HFF-Myc (cell line): ENCODE measurements around the gene EEF2KMT.
A peak's percentile ranks its signal among the peaks of the same experiment; 100 is the strongest.
"Not testable (repeated sequence)": the region's sequence is repeated elsewhere in the genome, so short reads cannot be mapped to it uniquely, and the experiment has no call there.

ENCODE experiments used
- DNase-seq: peaks from one replicate; pipeline ENCODE4 v3.0.0-alpha.2; 2011; ENCODE audit warnings: low read depth; ENCODE audit errors: extremely low read depth
- H3K4me3 ChIP-seq: replicated peaks from 2 replicates; pipeline ENCODE4 v1.5.1; 2011; ENCODE audit warnings: low read depth, mild to moderate bottlenecking, control low read depth, low read length
- TF ChIP-seq, protein P1 (sequence below): IDR thresholded peaks from 2 replicates; pipeline ENCODE4 v1.5.1; 2012; ENCODE audit warnings: mild to moderate bottlenecking, low read depth, low read length, control low read depth; ENCODE audit errors: missing control alignments

The EEF2KMT gene

DNA sequence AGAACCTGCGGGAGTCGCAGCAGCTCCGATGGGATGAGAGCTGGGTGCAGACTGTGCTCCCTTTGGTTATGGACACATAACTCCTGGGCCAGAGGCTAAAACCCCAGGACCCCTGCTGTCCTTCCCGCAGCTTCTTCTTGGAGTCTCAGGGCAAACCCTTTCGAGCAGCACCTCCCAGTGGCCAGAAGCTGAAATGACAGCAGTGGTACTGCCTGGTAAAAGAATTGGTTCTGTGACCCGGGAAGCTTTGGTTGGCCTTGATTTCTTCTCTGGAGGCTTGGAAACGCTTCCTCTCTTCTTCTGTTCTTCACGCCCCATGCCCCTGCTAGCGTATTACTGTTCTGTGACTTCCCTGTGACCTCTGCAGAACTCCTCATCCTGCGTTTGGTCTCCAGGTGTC is 12.8 kb downstream of the EEF2KMT start:
- DNase-seq, H3K4me3 ChIP-seq: not testable (repeated sequence)
- TF ChIP-seq, protein P1, sequence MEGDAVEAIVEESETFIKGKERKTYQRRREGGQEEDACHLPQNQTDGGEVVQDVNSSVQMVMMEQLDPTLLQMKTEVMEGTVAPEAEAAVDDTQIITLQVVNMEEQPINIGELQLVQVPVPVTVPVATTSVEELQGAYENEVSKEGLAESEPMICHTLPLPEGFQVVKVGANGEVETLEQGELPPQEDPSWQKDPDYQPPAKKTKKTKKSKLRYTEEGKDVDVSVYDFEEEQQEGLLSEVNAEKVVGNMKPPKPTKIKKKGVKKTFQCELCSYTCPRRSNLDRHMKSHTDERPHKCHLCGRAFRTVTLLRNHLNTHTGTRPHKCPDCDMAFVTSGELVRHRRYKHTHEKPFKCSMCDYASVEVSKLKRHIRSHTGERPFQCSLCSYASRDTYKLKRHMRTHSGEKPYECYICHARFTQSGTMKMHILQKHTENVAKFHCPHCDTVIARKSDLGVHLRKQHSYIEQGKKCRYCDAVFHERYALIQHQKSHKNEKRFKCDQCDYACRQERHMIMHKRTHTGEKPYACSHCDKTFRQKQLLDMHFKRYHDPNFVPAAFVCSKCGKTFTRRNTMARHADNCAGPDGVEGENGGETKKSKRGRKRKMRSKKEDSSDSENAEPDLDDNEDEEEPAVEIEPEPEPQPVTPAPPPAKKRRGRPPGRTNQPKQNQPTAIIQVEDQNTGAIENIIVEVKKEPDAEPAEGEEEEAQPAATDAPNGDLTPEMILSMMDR: peak; percentile 67

DNA sequence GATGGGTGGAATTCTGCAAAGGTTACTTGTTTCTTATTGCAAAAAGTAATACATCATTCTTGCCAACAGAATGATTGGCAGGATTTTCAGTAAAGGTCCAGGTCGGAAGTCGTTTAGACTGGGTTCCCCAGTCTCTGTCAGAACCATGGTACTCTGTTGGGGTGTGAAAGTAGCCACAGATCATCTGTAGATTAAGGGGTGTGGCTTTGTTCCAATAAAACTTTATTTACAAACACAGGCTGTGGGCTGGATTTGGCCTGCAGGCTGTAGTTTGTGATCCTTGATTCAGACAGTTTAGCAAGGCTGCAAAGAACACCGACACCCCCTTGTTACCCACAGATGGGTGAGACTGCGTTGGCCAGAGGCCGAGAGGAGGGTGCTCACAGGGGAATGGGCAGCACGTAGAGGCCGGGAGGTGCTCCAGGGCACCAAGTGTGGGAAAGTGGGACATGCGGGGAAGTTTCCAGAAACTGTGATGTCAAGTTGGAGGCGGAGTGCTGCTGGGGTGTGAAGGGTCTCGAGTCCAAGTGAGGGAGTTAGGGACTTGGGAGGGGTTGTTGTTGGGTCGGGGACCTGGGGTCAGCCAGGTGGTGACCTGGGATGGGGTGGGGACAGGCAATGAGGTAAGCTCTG is 13.4 kb downstream of the EEF2KMT start:
- not testable (repeated sequence) for DNase-seq, H3K4me3 ChIP-seq

DNA sequence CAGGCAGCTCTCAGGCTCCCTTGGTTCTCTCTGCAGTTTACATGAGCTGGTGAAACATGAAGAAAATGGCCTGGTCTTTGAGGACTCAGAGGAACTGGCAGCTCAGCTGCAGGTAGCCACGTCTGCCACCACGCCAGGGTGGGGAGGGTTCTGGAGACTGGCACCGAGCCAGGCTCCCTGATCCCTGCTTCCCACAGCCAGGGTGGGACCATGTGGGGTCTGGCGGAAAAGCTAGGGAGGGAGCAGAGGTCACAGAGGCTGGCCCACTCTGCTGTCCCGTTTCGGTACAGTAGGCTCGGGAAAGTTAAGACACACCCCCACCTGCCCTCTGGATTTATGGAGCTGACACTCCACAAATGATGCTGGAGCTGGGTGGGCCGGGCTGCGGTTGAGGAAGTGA is 13.9 kb downstream of the EEF2KMT start:
- DNase-seq, H3K4me3 ChIP-seq: not testable (repeated sequence)

DNA sequence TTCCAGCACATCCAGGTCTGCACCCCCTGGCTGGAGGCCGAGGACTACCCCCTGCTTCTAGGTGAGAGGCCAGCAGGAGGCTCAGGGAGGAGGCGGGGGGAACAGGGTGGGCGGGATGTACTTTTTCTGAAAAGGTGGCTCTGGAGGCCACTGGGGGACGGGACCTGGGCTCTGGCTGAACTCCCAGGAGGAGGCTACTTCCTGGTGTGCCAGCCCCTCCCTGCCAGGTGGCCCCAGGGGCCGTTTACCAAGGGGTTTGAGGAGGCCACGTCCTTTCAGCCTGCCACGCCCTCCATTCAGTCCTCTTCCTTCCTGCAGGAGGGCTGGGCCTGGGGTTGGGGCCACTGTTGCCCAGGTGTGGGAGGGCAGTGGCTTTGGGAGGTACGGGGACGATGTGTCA is 16.6 kb downstream of the EEF2KMT start:
- DNase-seq: not testable (repeated sequence)

DNA sequence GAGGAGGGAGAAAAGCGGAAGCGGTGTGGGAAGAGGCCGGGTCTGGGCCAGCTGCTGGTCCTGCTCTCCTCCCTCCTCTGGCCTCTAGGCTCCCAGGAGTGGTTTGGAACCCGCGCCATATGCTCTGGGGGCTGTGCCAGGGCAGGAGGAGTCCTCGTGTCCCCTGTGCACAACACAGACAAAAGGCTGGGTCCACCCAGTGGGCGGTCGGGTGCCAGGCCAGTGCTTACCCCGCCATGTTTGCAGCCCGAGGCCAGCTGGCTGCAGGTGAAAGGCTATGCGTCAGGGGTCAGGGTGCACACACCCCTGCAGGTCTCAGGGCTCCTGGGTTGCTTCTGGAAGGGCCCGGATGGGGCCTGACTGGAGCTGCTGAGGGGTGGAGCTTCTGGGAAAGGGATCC is 17.1 kb downstream of the EEF2KMT start:
- not testable (repeated sequence) for DNase-seq, H3K4me3 ChIP-seq

More for the DNA sequence above, 16.6 kb downstream of the EEF2KMT start:
- H3K4me3 ChIP-seq: not testable (repeated sequence)

DNA sequence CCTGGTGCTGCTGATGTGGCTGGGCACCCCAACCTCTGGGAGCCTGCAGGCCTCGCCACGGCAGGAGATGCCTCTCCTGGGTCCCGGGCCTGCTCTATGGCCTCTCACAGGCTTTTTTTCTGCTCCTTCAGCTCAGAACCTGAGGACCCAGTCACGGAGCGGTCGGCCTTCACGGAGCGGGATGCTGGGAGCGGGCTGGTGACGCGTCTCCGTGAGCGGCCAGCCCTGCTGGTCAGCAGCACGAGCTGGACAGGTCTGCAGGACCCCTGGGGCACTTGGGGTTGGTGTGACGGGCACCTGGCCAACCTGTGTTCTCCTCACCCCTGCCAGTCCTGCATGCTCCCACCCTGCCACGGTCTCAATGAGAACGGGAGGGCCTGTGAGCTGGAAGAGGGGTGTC is 19.0 kb downstream of the EEF2KMT start:
- no peak overlapping the region for H3K4me3 ChIP-seq
- no peak for DNase-seq
- TF ChIP-seq, protein P1: no peak

DNA sequence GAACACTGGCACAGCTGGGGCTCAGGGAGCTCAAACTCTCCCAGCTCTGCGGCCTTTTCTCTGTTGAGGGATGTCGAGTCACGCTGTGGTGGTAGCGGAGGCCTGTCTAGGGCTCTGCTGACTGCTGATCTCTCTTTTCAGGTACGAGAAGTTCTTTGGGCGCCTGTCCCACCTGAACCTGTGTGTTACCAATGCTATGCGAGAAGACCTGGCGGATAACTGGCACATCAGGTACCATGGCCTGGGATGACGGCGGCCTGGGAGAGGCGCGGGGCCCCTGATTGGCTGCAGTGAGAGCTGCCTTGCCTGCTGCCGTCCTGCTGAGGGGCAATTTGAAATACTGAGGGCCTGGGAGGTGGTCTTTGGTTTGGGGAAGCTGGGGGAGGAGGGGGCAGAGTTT is 20.3 kb downstream of the EEF2KMT start:
- TF ChIP-seq, protein P1: no peak
- H3K4me3 ChIP-seq: no peak overlapping the region
- no peak for DNase-seq

DNA sequence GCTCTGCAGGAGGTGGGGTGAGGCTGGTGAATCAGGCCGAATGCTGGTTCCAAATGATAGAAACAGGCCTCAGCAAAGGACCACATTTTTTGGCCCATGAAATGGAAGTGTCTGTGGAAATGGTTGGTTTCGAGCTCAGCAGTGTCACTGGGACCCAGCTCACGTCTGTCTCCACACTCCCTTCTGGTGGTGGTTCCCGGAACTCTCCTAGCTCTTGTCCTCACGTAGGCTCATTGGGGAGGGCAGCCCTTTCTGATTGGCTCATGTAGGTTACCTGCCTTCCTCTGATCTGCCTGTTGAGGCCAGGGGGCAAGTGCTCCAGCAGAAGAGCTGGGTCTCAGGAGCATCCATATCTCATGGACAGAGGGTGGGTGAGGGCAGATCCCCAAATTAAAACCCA is 22.0 kb downstream of the EEF2KMT start:
- no peak overlapping the region for H3K4me3 ChIP-seq
- TF ChIP-seq, protein P1: no peak
- no peak for DNase-seq

DNA sequence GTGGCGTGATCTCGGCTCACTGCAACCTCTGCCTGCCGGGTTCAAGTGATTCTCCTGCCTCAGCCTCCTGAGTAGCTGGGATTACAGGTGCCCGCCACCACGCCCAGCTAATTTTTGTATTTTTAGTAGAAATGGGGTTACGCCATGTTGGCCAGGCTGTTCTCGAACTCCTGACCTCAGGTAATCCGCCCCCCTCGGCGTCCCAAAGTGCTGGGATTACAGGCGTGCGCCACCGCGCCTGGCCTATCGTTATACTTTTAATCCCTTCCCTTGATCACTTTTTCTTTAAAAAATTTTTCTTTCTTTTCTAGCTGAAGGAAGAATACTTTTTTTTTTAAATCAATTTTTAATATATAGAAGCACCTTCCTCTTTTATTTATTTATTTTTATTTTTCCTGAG is 23.8 kb downstream of the EEF2KMT start:
- not testable (repeated sequence) for DNase-seq, H3K4me3 ChIP-seq

DNA sequence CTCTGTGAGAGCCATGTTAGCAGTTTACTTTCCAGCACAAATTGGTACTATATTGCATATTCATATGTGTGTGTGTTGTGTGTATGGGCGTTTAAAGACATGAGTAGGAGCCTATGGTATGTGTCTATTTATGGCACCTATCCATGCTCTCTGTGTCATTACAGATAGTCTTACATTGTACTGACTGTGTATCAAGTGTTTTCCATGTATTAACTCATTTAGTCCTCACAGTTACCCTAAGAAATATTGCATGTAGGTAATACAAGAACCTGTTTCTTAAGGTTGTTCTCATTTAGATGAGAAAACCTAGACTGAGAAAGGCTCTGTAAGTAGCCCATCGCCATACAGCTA is 24.3 kb downstream of the EEF2KMT start:
- DNase-seq: no peak
- TF ChIP-seq, protein P1: no peak
- H3K4me3 ChIP-seq: peak overlapping the region; percentile 80
